H1 (cell line): ENCODE measurements around the gene WASF1.

ENCODE experiments used
- EZH2 ChIP-seq: fragments of 200-600 bp; sonication (generic); IDR thresholded peaks from 2 replicates; pipeline ENCODE4 v1.7.1; 2012; ENCODE audit warnings: low read depth, mild to moderate bottlenecking, moderate library complexity, low read length, inconsistent platforms; ENCODE audit not compliant: severe bottlenecking
- KDM1A ChIP-seq: fragments of 200-600, 300-600 bp; sonication (generic); IDR thresholded peaks from 2 replicates; pipeline ENCODE4 v1.7.1; 2016; ENCODE audit warnings: mild to moderate bottlenecking, low read length, borderline replicate concordance
- TBP ChIP-seq: IDR thresholded peaks from 2 replicates; pipeline ENCODE4 v1.6.1; 2011; ENCODE audit warnings: low read depth, low read length, improper control_type of control experiment
- TF ChIP-seq, protein P1 (sequence below), 3 experiments: IDR thresholded peaks; 1 replicate in 2 of 3; 2 replicates in 1 of 3; pipeline versions ENCODE4 v1.5.1 to v1.6.1; 2011; ENCODE audit warnings: low read length in 3 of 3, mild to moderate bottlenecking in 3 of 3, inconsistent platforms in 2 of 3, low read depth in 1 of 3, moderate library complexity in 1 of 3; ENCODE audit not compliant: insufficient read depth in 1 of 3; ENCODE audit errors: control extremely low read depth in 1 of 3

- TF ChIP-seq TBP (peak; percentile 42; the same call in 1 of the 2 replicates), KDM1A (no peak), EZH2 (no peak)
- TF ChIP-seq, protein P1, sequence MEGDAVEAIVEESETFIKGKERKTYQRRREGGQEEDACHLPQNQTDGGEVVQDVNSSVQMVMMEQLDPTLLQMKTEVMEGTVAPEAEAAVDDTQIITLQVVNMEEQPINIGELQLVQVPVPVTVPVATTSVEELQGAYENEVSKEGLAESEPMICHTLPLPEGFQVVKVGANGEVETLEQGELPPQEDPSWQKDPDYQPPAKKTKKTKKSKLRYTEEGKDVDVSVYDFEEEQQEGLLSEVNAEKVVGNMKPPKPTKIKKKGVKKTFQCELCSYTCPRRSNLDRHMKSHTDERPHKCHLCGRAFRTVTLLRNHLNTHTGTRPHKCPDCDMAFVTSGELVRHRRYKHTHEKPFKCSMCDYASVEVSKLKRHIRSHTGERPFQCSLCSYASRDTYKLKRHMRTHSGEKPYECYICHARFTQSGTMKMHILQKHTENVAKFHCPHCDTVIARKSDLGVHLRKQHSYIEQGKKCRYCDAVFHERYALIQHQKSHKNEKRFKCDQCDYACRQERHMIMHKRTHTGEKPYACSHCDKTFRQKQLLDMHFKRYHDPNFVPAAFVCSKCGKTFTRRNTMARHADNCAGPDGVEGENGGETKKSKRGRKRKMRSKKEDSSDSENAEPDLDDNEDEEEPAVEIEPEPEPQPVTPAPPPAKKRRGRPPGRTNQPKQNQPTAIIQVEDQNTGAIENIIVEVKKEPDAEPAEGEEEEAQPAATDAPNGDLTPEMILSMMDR (IDR thresholded peaks at IDR 0.05; ENCODE audit: control extremely low read depth in 1 of 3, insufficient read depth in 1 of 3, low read depth in 1 of 3, low read length in 3 of 3): no peak
Measured at GRCh38 chr6:110180228-110181008, 948 bp upstream of the WASF1 start, which contains the start of gene CDC40.
